ENCODE results near the gene DNAJC18. TPM values are rescaled to one million over a fixed set of nuclear protein-coding genes. Genes with fewer than 3 reads are reported as not detected.

Gene DNAJC18
- total RNA-seq, 1 donor = 4.6 TPM

DNA sequence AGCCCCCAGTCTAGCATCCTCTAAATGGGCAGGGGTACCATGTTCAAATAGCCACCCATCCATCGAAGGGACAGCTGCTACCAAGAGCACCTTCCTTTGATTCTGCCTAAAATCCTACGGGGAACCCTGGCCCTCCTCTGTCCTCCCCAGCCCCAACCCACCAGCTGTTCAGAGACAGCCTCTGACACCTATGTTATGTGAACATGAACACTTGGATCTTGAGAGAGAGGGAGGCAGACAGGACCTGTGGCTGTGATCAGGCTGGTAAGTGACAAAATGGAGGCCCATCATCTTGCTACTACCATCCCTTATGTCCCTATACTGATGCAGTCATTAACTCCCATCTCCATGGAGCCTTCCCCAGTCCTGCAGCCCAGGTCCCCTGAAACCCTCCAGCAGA is 64.4 kb downstream of the DNAJC18 start:
- no peak for DNase-seq (ENCODE audit: low read depth in 2 of 3, low spot score in 2 of 3)

DNA sequence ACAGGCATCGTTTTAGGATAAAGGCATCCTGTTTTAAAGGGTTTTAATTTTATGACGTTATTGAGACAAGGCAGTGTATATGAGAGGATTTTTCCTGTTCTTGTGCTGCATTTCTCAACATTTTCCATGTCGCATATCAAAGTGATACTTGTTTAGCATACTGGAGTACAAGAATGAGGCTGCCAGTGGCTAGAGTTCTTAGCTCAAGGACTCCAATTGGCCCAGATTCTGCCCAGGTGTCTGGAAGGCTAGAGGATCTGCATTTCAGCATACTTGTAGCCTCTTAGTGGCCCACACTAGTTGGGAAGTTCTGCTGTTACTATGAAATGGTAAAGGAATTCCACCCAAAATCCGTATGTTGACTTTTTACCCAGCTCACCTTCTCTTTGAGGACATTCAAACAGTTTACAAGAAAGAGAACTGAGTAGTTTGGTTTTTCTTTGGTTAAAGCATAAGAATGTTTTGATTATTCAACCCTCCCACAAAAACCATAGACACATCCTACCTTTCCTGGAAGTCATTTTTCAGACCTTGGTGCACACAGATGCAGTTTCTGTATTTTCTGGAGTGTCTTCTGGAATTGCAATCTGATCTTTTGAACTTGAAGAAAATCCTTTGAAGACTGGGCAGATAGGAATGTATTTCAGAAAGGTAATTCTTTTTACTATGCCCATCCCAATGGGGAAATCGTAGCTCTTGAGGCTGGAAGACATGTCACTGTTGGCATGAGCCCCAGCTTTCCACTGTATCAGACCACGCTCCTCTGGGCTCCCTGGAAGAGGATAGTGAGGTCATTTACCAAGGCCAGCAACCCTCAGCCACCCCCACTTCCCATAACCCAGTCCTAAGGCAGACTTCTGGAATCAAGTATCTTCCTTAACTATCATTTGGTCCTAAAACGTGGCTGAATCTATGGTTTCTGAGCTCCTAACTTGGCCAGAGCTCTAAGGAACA is 67.6 kb downstream of the DNAJC18 start:
- DNase-seq (ENCODE audit: low read depth in 2 of 3, low spot score in 2 of 3) = no peak

DNA sequence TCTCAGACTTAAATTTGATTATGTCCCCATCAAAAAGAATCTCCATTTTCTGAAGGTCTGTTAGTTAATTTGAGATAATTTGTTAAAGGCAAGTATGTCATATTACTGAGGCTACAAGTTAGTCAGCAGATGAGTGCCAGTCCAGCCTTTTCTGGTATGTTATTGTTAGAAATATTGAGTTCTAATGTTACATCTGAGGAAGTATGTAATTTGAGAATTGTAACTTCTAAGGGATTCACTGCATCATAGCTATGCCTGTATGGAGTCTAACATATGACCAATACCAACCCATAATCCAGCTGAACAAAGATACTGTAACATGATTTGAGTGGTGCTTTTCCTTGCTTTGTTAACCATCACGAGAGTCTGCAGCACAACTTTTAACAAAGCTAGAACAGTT is 70.1 kb downstream of the DNAJC18 start:
- DNase-seq (ENCODE audit: low read depth in 2 of 3, low spot score in 2 of 3) = no peak

DNA sequence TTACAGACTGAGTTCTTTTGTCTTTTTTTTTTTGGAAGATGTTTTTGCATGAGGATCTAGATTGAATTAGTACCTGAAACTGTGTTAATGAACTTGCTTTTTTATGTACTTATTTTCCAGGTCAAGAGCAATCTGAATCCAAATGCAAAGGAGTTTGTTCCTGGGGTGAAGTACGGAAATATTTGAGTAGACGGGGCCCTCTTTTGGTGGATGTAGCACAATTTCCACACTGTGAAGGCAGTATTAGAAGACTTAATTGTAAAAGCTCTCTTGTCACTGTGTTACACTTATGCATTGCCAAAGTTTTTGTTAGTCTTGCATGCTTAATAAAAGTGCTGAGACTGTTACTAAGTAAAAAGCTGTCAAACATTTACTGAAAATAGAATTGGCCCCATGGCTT is 70.7 kb downstream of the DNAJC18 start:
- peak in 1 of 3 donors; percentile 50 for DNase-seq (ENCODE audit: low read depth in 2 of 3, low spot score in 2 of 3)

DNA sequence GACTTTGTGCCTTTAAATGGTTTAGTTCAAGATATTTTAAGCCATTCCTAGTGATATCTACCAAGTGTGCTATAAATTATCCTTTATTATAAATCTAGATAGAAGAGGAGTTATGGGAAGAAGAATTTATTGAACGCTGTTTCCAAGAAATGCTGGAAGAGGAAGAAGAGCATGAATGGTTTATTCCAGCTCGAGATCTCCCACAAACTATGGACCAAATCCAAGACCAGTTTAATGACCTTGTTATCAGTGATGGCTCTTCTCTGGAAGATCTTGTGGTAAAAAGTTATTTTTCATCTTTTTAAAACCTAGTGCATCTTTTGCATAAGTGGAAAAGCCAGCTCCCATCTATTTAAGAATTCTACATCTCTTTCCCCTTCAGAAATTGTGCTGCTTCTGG is 74.9 kb downstream of the DNAJC18 start:
- no peak for DNase-seq (ENCODE audit: low read depth in 2 of 3, low spot score in 2 of 3)

DNA sequence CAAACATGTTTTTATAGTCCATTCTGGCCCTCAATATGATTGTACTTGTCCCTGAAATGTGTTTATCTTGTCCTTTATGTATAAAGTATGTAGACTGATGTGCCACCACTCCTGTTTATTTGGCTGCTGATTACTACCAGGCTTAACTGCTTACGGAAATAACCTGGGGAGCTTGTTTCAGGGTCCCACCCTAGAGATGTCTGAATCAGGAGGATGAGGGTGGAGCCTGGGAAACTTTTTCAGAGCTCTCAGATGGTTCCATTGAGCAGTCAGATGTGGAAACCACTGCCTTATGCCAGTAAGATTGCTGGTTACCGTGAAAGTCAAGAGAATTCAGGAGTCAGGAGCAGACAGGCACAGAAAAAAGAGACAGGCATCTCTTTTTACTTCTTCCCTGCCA is 75.4 kb downstream of the DNAJC18 start:
- DNase-seq (ENCODE audit: low read depth in 2 of 3, low spot score in 2 of 3) = no peak

DNA sequence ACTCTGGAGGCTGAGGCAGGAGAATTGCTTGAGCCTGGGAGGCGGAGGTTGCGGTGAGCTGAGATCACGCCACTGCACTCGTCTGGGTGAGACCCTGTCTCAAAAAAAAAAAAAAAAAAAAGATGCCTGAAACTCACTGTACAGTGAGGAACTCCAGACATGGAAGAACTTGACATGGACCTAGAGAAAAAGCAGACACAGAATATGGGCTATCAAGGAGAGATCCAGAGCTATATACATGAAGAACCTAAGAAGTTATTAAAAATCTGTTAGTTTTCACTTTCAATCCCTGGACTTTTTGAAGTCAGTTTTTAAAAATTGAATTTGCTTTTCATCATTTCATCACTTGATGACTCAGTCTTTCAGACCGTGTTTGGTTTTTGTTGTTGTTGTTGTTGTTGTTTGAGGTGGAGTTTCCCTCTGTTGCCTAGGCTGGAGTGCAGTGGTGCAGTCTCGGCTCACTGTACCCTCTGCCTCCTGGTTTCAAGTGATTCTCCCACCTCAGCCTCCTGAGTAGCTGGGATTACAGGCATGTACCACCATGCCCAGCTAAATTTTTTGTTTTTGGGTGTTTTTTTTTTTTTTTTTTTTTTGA is 77.4 kb downstream of the DNAJC18 start:
- no peak for DNase-seq (ENCODE audit: low read depth in 2 of 3, low spot score in 2 of 3)

DNA sequence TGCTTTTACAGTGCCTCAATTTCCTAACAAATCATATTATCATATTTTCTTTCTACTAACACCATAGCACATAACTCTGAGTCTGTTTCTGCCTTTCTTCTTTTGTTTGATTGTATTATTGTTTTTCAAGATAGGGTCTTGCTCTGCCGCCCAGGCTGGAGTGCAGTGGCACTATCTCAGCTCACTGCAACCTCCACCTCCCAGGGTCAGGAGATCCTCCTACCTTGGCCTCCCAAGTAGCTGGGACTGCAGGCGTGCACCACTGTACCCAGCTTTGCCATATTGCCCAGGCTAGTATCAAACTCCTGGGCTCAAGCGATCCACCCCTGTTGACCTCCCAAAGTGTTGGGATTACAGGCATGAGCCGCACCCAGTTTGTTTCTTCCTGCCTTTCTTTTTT is 78.9 kb downstream of the DNAJC18 start:
- no peak for DNase-seq (ENCODE audit: low read depth in 2 of 3, low spot score in 2 of 3)

Small RNAs within 50 kb of the gene (small RNA-seq; reads per million reads assigned to genes)
- gene RNU5B-4P = not detected

Other genes with a start within 250 kb of the DNAJC18 start
- 105 TPM for gene SIL1, start 241.2 kb downstream of the DNAJC18 start, total RNA-seq
- 163 TPM for gene MATR3, start 145.8 kb downstream of the DNAJC18 start, total RNA-seq
- 70.6 TPM for gene PAIP2, start 97.7 kb downstream of the DNAJC18 start, total RNA-seq
- 7.0 TPM for gene SLC23A1, start 56.2 kb downstream of the DNAJC18 start, total RNA-seq
- gene MZB1, start 49.6 kb downstream of the DNAJC18 start, total RNA-seq = 90.8 TPM
- 2.4 TPM for gene PROB1, start 44.4 kb downstream of the DNAJC18 start, total RNA-seq
- 2.2 TPM for gene SPATA24, start 35.4 kb downstream of the DNAJC18 start, total RNA-seq
- not detected for gene ECSCR, start 23.2 kb upstream of the DNAJC18 start, total RNA-seq
- gene SMIM33, start 31.5 kb upstream of the DNAJC18 start, total RNA-seq = under 0.01 TPM
- 353 TPM for gene STING1, start 43.2 kb upstream of the DNAJC18 start, total RNA-seq
- gene UBE2D2, start 121.8 kb upstream of the DNAJC18 start, total RNA-seq = 36.6 TPM
- gene CXXC5, start 208.8 kb upstream of the DNAJC18 start, total RNA-seq = 317 TPM